ENCODE results near the gene TDRD12. TPM values are rescaled to one million over a fixed set of nuclear protein-coding genes. Genes with fewer than 3 reads are reported as not detected.
A peak's percentile ranks its signal among the peaks of the same experiment; 100 is the strongest.

Gene TDRD12
- total RNA-seq, 1 experiment from 2014 or later, result 1.3 TPM

DNA sequence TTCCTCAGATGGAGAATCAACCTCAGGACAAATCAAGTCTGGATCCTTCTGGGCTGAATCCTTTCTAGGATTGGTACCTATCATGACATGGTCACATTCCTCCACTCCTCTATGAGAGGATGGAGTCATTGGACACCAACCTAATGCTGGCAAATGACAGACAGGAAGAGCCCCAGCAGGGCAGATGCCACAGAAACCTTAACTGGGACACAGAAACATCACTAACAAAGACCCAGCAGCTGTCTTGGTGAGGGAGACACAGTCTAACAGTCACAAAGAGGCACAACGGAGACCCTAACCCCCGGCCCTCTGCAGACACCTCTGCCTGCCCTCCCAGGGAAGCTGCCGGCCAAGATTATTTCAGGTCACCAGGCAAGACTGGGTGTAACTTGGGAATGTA lies 46.7 kb upstream of the TDRD12 start:
- H3K36me3 Mint-ChIP-seq (ENCODE audit: insufficient read depth in 1 of 3, low read depth in 3 of 3), result peaks cover 0 to 5% (median 5%) of the 10 kb centered on the region in 3 experiments; a peak in 2 of 7 replicates
- no peak for DNase-seq
- no peak overlapping the region for H2BK5ac ChIP-seq (ENCODE audit: insufficient read length, low read length)
- H3T11ph ChIP-seq (ENCODE audit: low read length), result no peak overlapping the region
- H2BK12ac ChIP-seq (ENCODE audit: insufficient read length, low read depth, low read length), result no peak overlapping the region
- H4K5ac ChIP-seq (ENCODE audit: insufficient read length, low read depth, low read length), result no peak overlapping the region
- H3K27ac Mint-ChIP-seq, result no peak overlapping the region
- peaks cover 18% of the 10 kb centered on the region; the same call in 1 of the 2 replicates for H3K27me3 ChIP-seq (ENCODE audit: insufficient read depth, low read length)
- no peak overlapping the region for H3K14ac ChIP-seq (ENCODE audit: insufficient read depth, low read length)
- peak overlapping the region in 1 of 2 experiments; percentile 18; a peak in 3 of 5 replicates for H3K4me3 Mint-ChIP-seq
- no peak overlapping the region for H2BK20ac ChIP-seq (ENCODE audit: low read depth, low read length, poor library complexity, severe bottlenecking)
- peaks cover 9% of the 10 kb centered on the region for H3K23me2 ChIP-seq (ENCODE audit: insufficient read length, low read depth, low read length, poor library complexity, severe bottlenecking)
- no peak overlapping the region for H3K4ac ChIP-seq (ENCODE audit: low read depth, low read length)
- no peaks in the 10 kb centered on the region for H3K4me1 ChIP-seq (ENCODE audit: insufficient read depth, low read length)
- no peak overlapping the region for H4K91ac ChIP-seq (ENCODE audit: insufficient read length, low read depth, low read length)
- H3K4me1 Mint-ChIP-seq, result peaks cover 28 to 29% of the 10 kb centered on the region in 2 experiments
- H3K4me2 ChIP-seq (ENCODE audit: insufficient read depth, insufficient read length, low read length), result no peak overlapping the region
- TF ChIP-seq, protein P1, sequence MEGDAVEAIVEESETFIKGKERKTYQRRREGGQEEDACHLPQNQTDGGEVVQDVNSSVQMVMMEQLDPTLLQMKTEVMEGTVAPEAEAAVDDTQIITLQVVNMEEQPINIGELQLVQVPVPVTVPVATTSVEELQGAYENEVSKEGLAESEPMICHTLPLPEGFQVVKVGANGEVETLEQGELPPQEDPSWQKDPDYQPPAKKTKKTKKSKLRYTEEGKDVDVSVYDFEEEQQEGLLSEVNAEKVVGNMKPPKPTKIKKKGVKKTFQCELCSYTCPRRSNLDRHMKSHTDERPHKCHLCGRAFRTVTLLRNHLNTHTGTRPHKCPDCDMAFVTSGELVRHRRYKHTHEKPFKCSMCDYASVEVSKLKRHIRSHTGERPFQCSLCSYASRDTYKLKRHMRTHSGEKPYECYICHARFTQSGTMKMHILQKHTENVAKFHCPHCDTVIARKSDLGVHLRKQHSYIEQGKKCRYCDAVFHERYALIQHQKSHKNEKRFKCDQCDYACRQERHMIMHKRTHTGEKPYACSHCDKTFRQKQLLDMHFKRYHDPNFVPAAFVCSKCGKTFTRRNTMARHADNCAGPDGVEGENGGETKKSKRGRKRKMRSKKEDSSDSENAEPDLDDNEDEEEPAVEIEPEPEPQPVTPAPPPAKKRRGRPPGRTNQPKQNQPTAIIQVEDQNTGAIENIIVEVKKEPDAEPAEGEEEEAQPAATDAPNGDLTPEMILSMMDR (conservative IDR thresholded peaks at IDR 0.05), result no peak
- peaks cover 10% of the 10 kb centered on the region for H3K79me1 ChIP-seq (ENCODE audit: insufficient read depth, low read depth, low read length, poor library complexity, severe bottlenecking)
- no peak overlapping the region for H2BK120ac ChIP-seq (ENCODE audit: low read depth, low read length, poor library complexity, severe bottlenecking)
- H2AFZ ChIP-seq (ENCODE audit: low read length), result no peak overlapping the region
- no peaks in the 10 kb centered on the region for H4K20me1 ChIP-seq (ENCODE audit: control insufficient read depth, insufficient read depth, insufficient read length)
- no peak overlapping the region for H3K23ac ChIP-seq (ENCODE audit: insufficient read length, low read depth, low read length)
- H3K27me3 Mint-ChIP-seq (ENCODE audit: low read depth), result peaks cover 27% of the 10 kb centered on the region
- H3K9me3 ChIP-seq (ENCODE audit: control insufficient read depth, low read depth, low read length), result no peaks in the 10 kb centered on the region
- no peak overlapping the region for H4K8ac ChIP-seq (replicated peaks; ENCODE audit: insufficient read length, low read depth, low read length)
- no CpG with 5 or more reads among the region's 3 CpGs for WGBS (ENCODE audit: extremely low coverage, insufficient read length, low lambda C conversion rate)
- no peak overlapping the region for H3K27ac ChIP-seq (ENCODE audit: insufficient read length, low read depth, low read length)
- H3K79me2 ChIP-seq (ENCODE audit: insufficient read depth, low read length), result peaks cover 19% of the 10 kb centered on the region; the same call in 1 of the 2 replicates
- H3K56ac ChIP-seq (ENCODE audit: insufficient read length, low read depth, low read length), result no peak overlapping the region
- no peak overlapping the region for H3K9ac ChIP-seq (ENCODE audit: extremely low read depth, insufficient read length, low read length)
- H2AK5ac ChIP-seq (ENCODE audit: insufficient read length, low read length), result no peak overlapping the region
- H2BK15ac ChIP-seq (ENCODE audit: low read depth, low read length), result no peak overlapping the region
- peaks cover 0 to 1% of the 10 kb centered on the region in 2 experiments; a peak in 3 of 5 replicates for H3K9me3 Mint-ChIP-seq
- no peak overlapping the region for H3K18ac ChIP-seq (ENCODE audit: insufficient read length, low read depth, low read length)

Measured in H9 (cell line).